HL-60 (cell line): ENCODE data around the gene KRTAP22-2.

Experiments
- DNase-seq, 2 experiments: peaks; one replicate each; pipeline ENCODE4 v3.0.0-alpha.2; 2010 to 2020; ENCODE audit warnings: low read depth in 1 of 2, low spot score in 1 of 2
- H3K27ac ChIP-seq: fragments of 250-450 bp; sonication (Bioruptor Pico); replicated peaks from 2 replicates; pipeline ENCODE4 v1.5.1; 2020; ENCODE audit warnings: mild to moderate bottlenecking, moderate library complexity
- H3K27me3 ChIP-seq: fragments of 250-450 bp; sonication (Bioruptor Pico); 2 replicates; pipeline ENCODE4 v1.5.1; 2021; ENCODE audit warnings: mild to moderate bottlenecking, moderate library complexity; ENCODE audit not compliant: insufficient read depth, poor library complexity, severe bottlenecking
- H3K4me3 ChIP-seq: replicated peaks from 2 replicates; pipeline ENCODE4 v1.5.1; 2011; ENCODE audit warnings: mild to moderate bottlenecking, control low read depth, low read length; ENCODE audit not compliant: insufficient read depth
- CTCF ChIP-seq: IDR thresholded peaks from one replicate; pipeline ENCODE4 v1.5.1; 2011; ENCODE audit warnings: low read length, control low read depth, inconsistent platforms; ENCODE audit not compliant: insufficient read depth
- GABPA ChIP-seq: IDR thresholded peaks from 2 replicates; pipeline ENCODE4 v1.6.1; 2012; ENCODE audit warnings: low read depth
- POLR2AphosphoS5 ChIP-seq: IDR thresholded peaks from 2 replicates; pipeline ENCODE4 v1.6.1; 2012; ENCODE audit warnings: low read depth
- SPI1 ChIP-seq: IDR thresholded peaks from 2 replicates; pipeline ENCODE4 v1.6.1; 2012; ENCODE audit warnings: low read depth, mild to moderate bottlenecking, borderline replicate concordance
- TF ChIP-seq, protein P1 (sequence below): IDR thresholded peaks from 2 replicates; pipeline ENCODE4 v1.6.1; 2012; ENCODE audit warnings: low read depth; ENCODE audit not compliant: insufficient replicate concordance

The KRTAP22-2 gene

DNA sequence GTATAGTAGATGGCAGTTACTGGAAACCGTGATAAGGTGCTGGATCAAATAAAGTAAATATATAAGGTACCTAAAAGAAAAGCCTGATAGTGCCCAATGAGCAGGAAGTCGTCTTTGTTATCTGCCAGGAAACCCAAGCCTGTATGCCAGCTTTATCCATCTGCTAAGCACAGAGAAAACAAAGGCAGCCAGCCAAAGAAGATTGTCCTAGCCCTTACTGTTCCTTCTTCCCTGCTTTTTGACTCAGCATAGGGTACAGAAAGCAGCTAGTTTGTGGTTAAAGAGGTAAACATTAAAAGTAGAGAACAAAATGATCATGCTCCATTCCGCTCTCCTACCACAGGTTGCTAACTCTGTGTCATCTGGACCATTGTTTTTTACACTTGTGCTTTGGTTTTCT is 10.1 kb downstream of the KRTAP22-2 start:
- H3K4me3 ChIP-seq = no peak overlapping the region
- H3K27me3 ChIP-seq = no peaks in the 10 kb centered on the region
- no peak for DNase-seq
- no peak overlapping the region for H3K27ac ChIP-seq
- TF ChIP-seq SPI1 (no peak), GABPA (no peak), CTCF (no peak)
- TF ChIP-seq, protein P1, sequence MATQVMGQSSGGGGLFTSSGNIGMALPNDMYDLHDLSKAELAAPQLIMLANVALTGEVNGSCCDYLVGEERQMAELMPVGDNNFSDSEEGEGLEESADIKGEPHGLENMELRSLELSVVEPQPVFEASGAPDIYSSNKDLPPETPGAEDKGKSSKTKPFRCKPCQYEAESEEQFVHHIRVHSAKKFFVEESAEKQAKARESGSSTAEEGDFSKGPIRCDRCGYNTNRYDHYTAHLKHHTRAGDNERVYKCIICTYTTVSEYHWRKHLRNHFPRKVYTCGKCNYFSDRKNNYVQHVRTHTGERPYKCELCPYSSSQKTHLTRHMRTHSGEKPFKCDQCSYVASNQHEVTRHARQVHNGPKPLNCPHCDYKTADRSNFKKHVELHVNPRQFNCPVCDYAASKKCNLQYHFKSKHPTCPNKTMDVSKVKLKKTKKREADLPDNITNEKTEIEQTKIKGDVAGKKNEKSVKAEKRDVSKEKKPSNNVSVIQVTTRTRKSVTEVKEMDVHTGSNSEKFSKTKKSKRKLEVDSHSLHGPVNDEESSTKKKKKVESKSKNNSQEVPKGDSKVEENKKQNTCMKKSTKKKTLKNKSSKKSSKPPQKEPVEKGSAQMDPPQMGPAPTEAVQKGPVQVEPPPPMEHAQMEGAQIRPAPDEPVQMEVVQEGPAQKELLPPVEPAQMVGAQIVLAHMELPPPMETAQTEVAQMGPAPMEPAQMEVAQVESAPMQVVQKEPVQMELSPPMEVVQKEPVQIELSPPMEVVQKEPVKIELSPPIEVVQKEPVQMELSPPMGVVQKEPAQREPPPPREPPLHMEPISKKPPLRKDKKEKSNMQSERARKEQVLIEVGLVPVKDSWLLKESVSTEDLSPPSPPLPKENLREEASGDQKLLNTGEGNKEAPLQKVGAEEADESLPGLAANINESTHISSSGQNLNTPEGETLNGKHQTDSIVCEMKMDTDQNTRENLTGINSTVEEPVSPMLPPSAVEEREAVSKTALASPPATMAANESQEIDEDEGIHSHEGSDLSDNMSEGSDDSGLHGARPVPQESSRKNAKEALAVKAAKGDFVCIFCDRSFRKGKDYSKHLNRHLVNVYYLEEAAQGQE = no peak

DNA sequence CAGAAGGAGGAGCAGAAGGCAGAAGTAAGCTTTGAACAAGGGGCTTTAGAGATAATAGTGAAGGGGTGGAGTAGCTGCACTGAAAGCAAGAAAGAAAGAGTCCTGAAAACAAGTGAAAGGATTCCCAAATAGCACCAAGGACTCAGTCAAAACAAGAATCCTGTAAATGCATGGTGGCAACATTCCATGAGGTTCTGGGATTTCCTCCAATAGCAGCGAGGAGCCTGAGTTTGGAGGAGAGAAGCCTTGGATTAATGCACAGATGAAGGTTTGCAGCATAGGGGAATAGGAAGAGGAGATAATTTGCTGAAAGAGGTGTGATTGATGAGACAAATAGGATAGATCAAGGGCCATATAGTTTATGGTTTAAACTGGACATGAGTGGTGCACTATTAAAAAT is 10.9 kb downstream of the KRTAP22-2 start:
- DNase-seq = no peak
- TF ChIP-seq CTCF (no peak), SPI1 (no peak), POLR2AphosphoS5 (no peak), GABPA (no peak)
- TF ChIP-seq, protein P1 = no peak
- H3K27me3 ChIP-seq = no peaks in the 10 kb centered on the region
- no peak overlapping the region for H3K27ac ChIP-seq
- no peak overlapping the region for H3K4me3 ChIP-seq

DNA sequence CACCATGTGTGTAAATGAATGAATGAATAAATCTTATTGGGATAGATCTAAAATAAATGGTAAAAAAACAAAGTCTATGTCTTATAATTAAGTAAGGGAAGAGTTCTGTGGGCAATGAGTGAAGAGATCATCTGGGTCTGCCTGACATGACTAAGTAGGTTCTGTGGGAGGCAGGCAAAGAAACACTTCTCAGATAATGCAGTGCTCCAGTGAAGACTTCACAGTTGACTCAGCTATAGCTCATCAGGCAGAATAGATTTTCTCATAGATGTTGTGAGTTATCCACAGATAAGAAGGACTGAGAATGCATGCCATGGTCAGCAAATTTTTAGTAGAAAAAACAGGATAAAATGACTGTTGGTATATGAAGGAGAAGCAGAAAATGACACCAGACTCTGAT is 12.4 kb downstream of the KRTAP22-2 start:
- no peaks in the 10 kb centered on the region for H3K27me3 ChIP-seq
- H3K4me3 ChIP-seq = no peak overlapping the region
- no peak overlapping the region for H3K27ac ChIP-seq
- no peak for DNase-seq
- TF ChIP-seq SPI1 = no peak
- TF ChIP-seq, protein P1 = no peak
- no peak for TF ChIP-seq CTCF
- TF ChIP-seq POLR2AphosphoS5 = no peak
- TF ChIP-seq GABPA = no peak
